ENCODE data around the gene WDFY4. TPM values are rescaled to one million over a fixed set of nuclear protein-coding genes. Genes with fewer than 3 reads are reported as not detected.

WDFY4 gene
- polyA plus RNA-seq, 4 donors = under 0.01 to 3.2 (median 0.88) TPM

DNA sequence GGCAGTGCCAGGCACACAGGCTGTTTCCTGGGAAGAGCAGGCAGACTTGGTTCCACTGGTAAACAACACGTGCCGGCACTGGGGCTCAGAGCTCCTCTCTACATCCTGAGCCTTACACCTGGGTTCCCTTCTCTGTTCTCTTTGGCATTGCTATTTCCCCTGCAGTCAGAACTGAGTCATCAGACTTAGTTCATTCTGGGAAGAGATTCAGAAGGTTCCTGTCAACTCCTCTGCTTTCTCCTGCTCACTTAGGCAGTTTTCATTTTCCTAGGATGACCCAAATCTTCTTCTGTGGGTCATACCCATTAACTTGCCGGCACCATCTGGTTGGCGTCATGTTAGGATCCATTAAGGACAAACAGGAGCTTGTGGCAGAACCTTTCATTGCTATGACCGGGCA is 288.4 kb downstream of the WDFY4 start:
- no peaks in the 10 kb centered on the region for H3K9me3 ChIP-seq (ENCODE audit: control insufficient read depth in 2 of 2, insufficient read depth in 1 of 2, low read depth in 1 of 2, low read length in 1 of 2)
- 72 to 88% (median 83%) methylated on average over 5 of the region's 5 CpGs for WGBS, 3 donors
- no peaks in the 10 kb centered on the region for H3K27me3 ChIP-seq (ENCODE audit: control insufficient read depth in 3 of 3, insufficient read depth in 3 of 3, low read length in 3 of 3)
- no peaks in the 10 kb centered on the region for H3K4me1 ChIP-seq (ENCODE audit: control insufficient read depth in 3 of 3, insufficient read depth in 2 of 3, low read depth in 1 of 3, low read length in 2 of 3)
- H3K36me3 ChIP-seq (ENCODE audit: control insufficient read depth in 3 of 3, insufficient read depth in 2 of 3, low read depth in 1 of 3, low read length in 3 of 3) = no peaks in the 10 kb centered on the region
- H3K27ac ChIP-seq (ENCODE audit: low read depth in 1 of 3, low read length in 2 of 3) = no peak overlapping the region
- DNase-seq (no peak), FAIRE-seq (no peak)
- no peak overlapping the region for H3K4me3 ChIP-seq (ENCODE audit: low read depth in 1 of 3, low read length in 3 of 3)

DNA sequence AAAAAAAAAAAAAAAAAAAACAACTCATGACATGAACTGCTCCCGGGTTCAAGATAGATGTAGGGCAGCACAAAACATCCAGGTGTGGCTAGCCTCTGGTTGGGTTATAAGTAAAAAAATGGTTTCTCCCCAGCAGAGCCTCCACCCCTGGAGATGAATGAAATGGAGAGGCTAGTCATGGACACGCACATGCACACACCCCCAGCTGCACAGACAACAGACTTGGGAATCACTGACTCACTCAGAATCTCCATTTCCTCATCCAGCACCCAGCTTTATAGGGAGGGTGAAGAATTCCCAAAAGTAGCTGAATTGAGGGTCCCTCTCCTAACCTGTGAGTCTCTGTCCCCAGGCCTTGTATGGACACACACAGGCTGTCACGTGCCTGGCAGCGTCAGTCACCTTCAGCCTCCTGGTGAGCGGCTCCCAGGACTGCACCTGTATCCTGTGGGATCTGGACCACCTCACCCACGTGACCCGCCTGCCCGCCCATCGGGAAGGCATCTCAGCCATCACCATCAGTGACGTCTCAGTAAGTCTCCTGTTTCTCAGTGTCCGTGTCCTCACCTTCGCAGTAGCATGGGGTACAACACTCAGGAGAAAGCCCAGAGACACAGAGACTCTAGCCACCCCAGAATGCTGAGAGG is 290.0 kb downstream of the WDFY4 start:
- Histone ChIP-seq H3K36me3 (ENCODE audit: control insufficient read depth in 3 of 3, insufficient read depth in 2 of 3, low read depth in 1 of 3, low read length in 3 of 3) (no peaks in the 10 kb centered on the region), H3K27ac (ENCODE audit: low read depth in 1 of 3, low read length in 2 of 3) (no peak overlapping the region), H3K27me3 (ENCODE audit: control insufficient read depth in 3 of 3, insufficient read depth in 3 of 3, low read length in 3 of 3) (no peaks in the 10 kb centered on the region), H3K9me3 (ENCODE audit: control insufficient read depth in 2 of 2, insufficient read depth in 1 of 2, low read depth in 1 of 2, low read length in 1 of 2) (no peaks in the 10 kb centered on the region), H3K4me1 (ENCODE audit: control insufficient read depth in 3 of 3, insufficient read depth in 2 of 3, low read depth in 1 of 3, low read length in 2 of 3) (no peaks in the 10 kb centered on the region), H3K4me3 (ENCODE audit: low read depth in 1 of 3, low read length in 3 of 3) (no peak overlapping the region)
- WGBS, 3 donors = 83 to 92% (median 84%) methylated on average over 12 of the region's 12 CpGs
- FAIRE-seq (no peak), DNase-seq (no peak)

DNA sequence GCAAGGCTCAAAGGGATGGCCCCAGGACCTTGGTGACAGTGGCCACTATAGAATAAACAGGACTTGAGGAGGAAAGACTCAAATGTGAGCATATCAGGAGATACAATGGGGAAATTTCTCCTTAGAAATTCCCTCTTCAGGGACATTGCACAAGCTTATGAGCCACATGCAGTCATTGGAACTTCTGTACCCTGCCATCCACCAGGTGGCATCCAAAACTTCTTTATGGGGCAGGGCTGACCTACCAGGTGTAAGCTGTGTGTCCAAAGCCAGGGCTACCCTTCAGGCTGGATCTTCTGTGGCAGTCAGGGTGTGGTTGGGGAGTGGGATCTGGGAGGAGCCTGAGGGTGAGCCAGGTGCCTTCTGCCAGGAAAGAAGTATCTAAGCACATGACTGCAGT is 291.5 kb downstream of the WDFY4 start:
- DNase-seq (peak; percentile 14 to 41), FAIRE-seq (no peak)
- Histone ChIP-seq H3K27ac (ENCODE audit: low read depth in 1 of 3, low read length in 2 of 3) (no peak overlapping the region), H3K36me3 (ENCODE audit: control insufficient read depth in 3 of 3, insufficient read depth in 2 of 3, low read depth in 1 of 3, low read length in 3 of 3) (no peaks in the 10 kb centered on the region), H3K9me3 (ENCODE audit: control insufficient read depth in 2 of 2, insufficient read depth in 1 of 2, low read depth in 1 of 2, low read length in 1 of 2) (no peaks in the 10 kb centered on the region), H3K4me1 (ENCODE audit: control insufficient read depth in 3 of 3, insufficient read depth in 2 of 3, low read depth in 1 of 3, low read length in 2 of 3) (no peaks in the 10 kb centered on the region), H3K27me3 (ENCODE audit: control insufficient read depth in 3 of 3, insufficient read depth in 3 of 3, low read length in 3 of 3) (no peaks in the 10 kb centered on the region), H3K4me3 (ENCODE audit: low read depth in 1 of 3, low read length in 3 of 3) (no peak overlapping the region)

DNA sequence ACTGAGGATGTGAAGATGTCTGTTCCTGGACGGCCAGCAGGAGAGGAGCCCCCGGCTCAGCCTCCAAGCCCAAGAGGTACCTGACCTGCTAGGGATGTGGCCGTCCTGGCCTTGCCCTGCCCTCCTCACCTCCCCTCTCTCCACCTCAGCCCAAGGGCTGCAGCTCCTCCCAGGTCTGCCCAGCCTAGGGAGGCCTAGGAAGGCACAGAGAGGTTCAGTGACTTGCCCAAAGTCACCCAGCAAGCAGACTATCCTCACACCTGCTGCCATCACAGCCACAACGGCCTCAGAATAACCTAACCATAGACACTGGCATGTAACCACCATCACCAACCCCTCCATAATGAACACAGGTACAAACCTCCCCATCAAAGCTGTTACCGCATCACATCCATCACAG is 293.6 kb downstream of the WDFY4 start:
- DNase-seq (no peak), FAIRE-seq (no peak)
- H3K9me3 ChIP-seq (ENCODE audit: control insufficient read depth in 2 of 2, insufficient read depth in 1 of 2, low read depth in 1 of 2, low read length in 1 of 2) = no peaks in the 10 kb centered on the region
- no peak overlapping the region for H3K27ac ChIP-seq (ENCODE audit: low read depth in 1 of 3, low read length in 2 of 3)
- 73 to 85% (median 75%) methylated on average over 4 to 5 of the region's 5 CpGs for WGBS, 3 donors
- no peak overlapping the region for H3K4me3 ChIP-seq (ENCODE audit: low read depth in 1 of 3, low read length in 3 of 3)
- no peaks in the 10 kb centered on the region for H3K4me1 ChIP-seq (ENCODE audit: control insufficient read depth in 3 of 3, insufficient read depth in 2 of 3, low read depth in 1 of 3, low read length in 2 of 3)
- no peaks in the 10 kb centered on the region for H3K36me3 ChIP-seq (ENCODE audit: control insufficient read depth in 3 of 3, insufficient read depth in 2 of 3, low read depth in 1 of 3, low read length in 3 of 3)
- no peaks in the 10 kb centered on the region for H3K27me3 ChIP-seq (ENCODE audit: control insufficient read depth in 3 of 3, insufficient read depth in 3 of 3, low read length in 3 of 3)

DNA sequence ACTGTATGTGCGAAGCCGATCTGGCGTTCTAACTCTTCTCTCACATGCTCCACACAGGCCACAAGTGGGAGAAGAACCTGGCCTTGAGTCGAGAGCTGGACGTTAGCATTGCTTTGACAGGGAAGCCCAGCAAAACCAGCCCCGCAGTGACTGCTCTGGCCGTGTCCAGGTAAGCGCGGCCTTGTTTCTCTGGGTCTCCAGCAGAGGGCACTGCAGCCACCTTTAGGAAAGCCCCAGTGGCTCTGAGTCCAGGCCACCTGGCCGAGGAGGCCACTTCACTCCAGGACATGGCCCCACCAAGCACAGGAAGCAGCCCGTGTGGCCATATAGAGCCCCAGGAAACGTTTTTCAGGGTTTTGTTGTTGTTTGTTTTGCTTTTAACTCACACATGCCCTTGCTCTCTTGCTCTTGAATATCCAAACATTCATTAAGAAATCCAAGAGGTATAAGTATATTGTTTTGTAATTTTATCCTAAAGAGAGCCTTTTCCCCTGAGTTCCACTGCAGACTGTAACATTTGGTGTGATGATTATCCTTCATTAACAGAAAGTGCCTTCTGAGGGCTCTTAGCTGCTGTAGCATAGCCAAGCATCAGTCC is 296.7 kb downstream of the WDFY4 start:
- FAIRE-seq = no peak
- Histone ChIP-seq H3K27ac (ENCODE audit: low read depth in 1 of 3, low read length in 2 of 3) (no peak overlapping the region), H3K4me1 (ENCODE audit: control insufficient read depth in 3 of 3, insufficient read depth in 2 of 3, low read depth in 1 of 3, low read length in 2 of 3) (no peaks in the 10 kb centered on the region), H3K36me3 (ENCODE audit: control insufficient read depth in 3 of 3, insufficient read depth in 2 of 3, low read depth in 1 of 3, low read length in 3 of 3) (no peaks in the 10 kb centered on the region), H3K4me3 (ENCODE audit: low read depth in 1 of 3, low read length in 3 of 3) (no peak overlapping the region), H3K9me3 (ENCODE audit: control insufficient read depth in 2 of 2, insufficient read depth in 1 of 2, low read depth in 1 of 2, low read length in 1 of 2) (no peaks in the 10 kb centered on the region), H3K27me3 (ENCODE audit: control insufficient read depth in 3 of 3, insufficient read depth in 3 of 3, low read length in 3 of 3) (no peaks in the 10 kb centered on the region)
- 24 to 37% (median 34%) methylated on average over 12 of the region's 12 CpGs for WGBS, 3 donors
- peak; percentile 40 to 61 for DNase-seq

DNA sequence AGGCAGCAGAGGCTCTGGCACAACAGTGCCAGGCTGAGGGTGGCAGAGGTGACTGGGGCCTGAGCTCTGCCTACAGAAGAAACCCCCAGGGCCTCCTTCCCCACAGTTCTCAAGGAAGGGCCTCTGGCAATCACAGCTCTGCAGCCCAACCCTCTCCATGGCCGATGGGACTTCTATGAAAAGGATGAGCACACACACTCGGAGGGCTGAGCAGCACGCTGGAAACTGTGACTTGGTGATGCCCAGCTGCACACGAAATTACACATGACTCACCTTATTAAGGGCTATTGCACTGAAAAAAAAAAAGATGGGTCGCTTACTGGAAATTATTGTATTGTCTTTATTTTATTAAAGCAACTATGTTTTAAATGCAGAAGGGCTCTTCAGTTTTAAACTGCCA is 297.9 kb downstream of the WDFY4 start:
- WGBS, 3 donors = 67 to 87% (median 79%) methylated on average over 5 of the region's 5 CpGs
- Histone ChIP-seq H3K27me3 (ENCODE audit: control insufficient read depth in 3 of 3, insufficient read depth in 3 of 3, low read length in 3 of 3) (no peaks in the 10 kb centered on the region), H3K4me3 (ENCODE audit: low read depth in 1 of 3, low read length in 3 of 3) (no peak overlapping the region), H3K9me3 (ENCODE audit: control insufficient read depth in 2 of 2, insufficient read depth in 1 of 2, low read depth in 1 of 2, low read length in 1 of 2) (no peaks in the 10 kb centered on the region), H3K27ac (ENCODE audit: low read depth in 1 of 3, low read length in 2 of 3) (no peak overlapping the region), H3K4me1 (ENCODE audit: control insufficient read depth in 3 of 3, insufficient read depth in 2 of 3, low read depth in 1 of 3, low read length in 2 of 3) (no peaks in the 10 kb centered on the region), H3K36me3 (ENCODE audit: control insufficient read depth in 3 of 3, insufficient read depth in 2 of 3, low read depth in 1 of 3, low read length in 3 of 3) (no peaks in the 10 kb centered on the region)
- no peak for DNase-seq
- FAIRE-seq = no peak

DNA sequence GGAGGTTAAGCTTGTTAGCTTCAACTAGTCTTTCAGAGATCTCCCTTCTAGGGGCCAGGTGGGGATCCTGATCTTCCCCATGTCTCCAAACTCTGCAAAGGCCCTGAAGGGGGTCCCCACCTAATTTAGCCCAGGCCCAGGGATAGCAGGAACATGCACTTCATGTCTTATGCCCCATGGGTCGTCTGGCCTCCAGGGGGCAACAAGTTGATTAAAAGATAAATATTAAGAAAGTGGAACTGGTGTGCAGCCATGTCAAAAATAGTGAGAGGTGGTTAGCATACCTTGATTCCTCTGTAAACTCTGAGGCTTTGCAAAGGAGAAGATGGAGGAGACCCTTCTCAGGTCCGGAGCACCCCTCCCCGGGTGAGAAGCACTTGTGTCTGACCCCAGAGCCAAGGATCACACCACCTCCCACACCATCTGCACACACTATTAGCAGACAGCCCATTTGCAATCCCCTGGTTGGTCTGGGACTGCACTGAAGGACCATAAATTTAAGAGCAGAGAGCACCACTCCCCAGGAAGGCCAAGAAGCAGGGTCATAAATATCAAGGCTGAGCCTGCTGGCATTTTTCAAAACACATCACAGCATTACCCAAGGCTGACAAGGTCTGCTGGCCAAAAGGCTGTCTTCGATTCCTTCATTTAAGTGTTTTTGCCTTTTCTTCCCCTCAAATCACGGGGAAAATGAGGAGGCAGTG is 299.1 kb downstream of the WDFY4 start:
- no peak for DNase-seq
- no peaks in the 10 kb centered on the region for H3K4me1 ChIP-seq (ENCODE audit: control insufficient read depth in 3 of 3, insufficient read depth in 2 of 3, low read depth in 1 of 3, low read length in 2 of 3)
- no peaks in the 10 kb centered on the region for H3K36me3 ChIP-seq (ENCODE audit: control insufficient read depth in 3 of 3, insufficient read depth in 2 of 3, low read depth in 1 of 3, low read length in 3 of 3)
- WGBS, 3 donors = 64 to 77% (median 69%) methylated on average over 5 of the region's 5 CpGs
- no peak overlapping the region for H3K27ac ChIP-seq (ENCODE audit: low read depth in 1 of 3, low read length in 2 of 3)
- no peak for FAIRE-seq
- no peak overlapping the region for H3K4me3 ChIP-seq (ENCODE audit: low read depth in 1 of 3, low read length in 3 of 3)
- no peaks in the 10 kb centered on the region for H3K9me3 ChIP-seq (ENCODE audit: control insufficient read depth in 2 of 2, insufficient read depth in 1 of 2, low read depth in 1 of 2, low read length in 1 of 2)
- H3K27me3 ChIP-seq (ENCODE audit: control insufficient read depth in 3 of 3, insufficient read depth in 3 of 3, low read length in 3 of 3) = no peaks in the 10 kb centered on the region

DNA sequence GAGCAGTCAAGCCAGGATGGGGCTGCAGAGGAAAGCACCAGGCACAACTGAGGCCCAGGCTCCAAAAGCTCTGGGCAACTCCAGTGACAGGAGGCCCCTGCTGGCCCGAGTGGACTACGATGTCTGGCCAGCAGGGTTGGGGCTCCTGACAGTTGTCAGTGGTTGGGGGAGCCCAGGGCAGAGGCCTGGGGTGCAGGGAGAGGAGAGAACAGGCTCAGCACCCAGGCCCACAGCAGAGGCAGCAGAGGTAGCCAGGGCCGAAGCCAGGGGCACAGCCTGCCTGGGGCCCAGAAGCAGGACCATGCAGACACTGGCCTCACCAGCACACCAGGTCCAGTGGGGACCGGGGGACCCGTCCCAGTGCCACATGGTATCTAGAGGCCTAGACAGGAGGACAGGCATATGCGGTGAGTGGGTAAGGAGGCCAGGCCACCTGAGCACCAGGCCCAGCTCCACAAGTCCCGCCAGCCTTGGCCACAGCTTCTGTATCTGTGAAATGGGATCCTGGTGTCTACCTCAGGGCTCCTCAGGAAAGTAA is 301.0 kb downstream of the WDFY4 start:
- WGBS, 3 donors = 88 to 97% (median 90%) methylated on average over 7 of the region's 7 CpGs
- DNase-seq (no peak), FAIRE-seq (no peak)

More for the DNA sequence above, 301.0 kb downstream of the WDFY4 start:
- Histone ChIP-seq H3K36me3 (ENCODE audit: control insufficient read depth in 3 of 3, insufficient read depth in 2 of 3, low read depth in 1 of 3, low read length in 3 of 3) (no peaks in the 10 kb centered on the region), H3K27ac (ENCODE audit: low read depth in 1 of 3, low read length in 2 of 3) (no peak overlapping the region), H3K4me3 (ENCODE audit: low read depth in 1 of 3, low read length in 3 of 3) (no peak overlapping the region), H3K27me3 (ENCODE audit: control insufficient read depth in 3 of 3, insufficient read depth in 3 of 3, low read length in 3 of 3) (no peaks in the 10 kb centered on the region), H3K9me3 (ENCODE audit: control insufficient read depth in 2 of 2, insufficient read depth in 1 of 2, low read depth in 1 of 2, low read length in 1 of 2) (no peaks in the 10 kb centered on the region), H3K4me1 (ENCODE audit: control insufficient read depth in 3 of 3, insufficient read depth in 2 of 3, low read depth in 1 of 3, low read length in 2 of 3) (no peaks in the 10 kb centered on the region)
